HepG2 (cell line): ENCODE results near the gene AMBRA1. TPM values are rescaled to one million over a fixed set of nuclear protein-coding genes. Genes with fewer than 3 reads are reported as not detected.
A peak's percentile ranks its signal among the peaks of the same experiment; 100 is the strongest.

ENCODE experiments used
- AHR ChIP-seq: IDR thresholded peaks from 2 replicates; pipeline ENCODE4 v1.6.1; 2018; ENCODE audit warnings: missing genetic modification reagents, missing compliant biosample characterization
- ELF1 ChIP-seq: sonication (generic); formaldehyde crosslinking; IDR thresholded peaks from 2 replicates; pipeline ENCODE4 v1.4.0; 2020; ENCODE audit warnings: missing genetic modification reagents
- KLF13 ChIP-seq: sonication (generic); formaldehyde crosslinking; IDR thresholded peaks from 2 replicates; pipeline ENCODE4 v1.4.0; 2020; ENCODE audit warnings: mild to moderate bottlenecking, missing genetic modification reagents
- MAZ ChIP-seq, 2 experiments: sonication (generic) in 1 of 2; formaldehyde crosslinking in 1 of 2; IDR thresholded peaks; 2 replicates each; pipeline versions ENCODE4 v1.5.0 to v1.6.1; 2012 to 2020; ENCODE audit warnings: low read depth in 2 of 2, mild to moderate bottlenecking in 2 of 2, borderline replicate concordance in 1 of 2, improper control_type of control experiment in 1 of 2, low read length in 1 of 2, missing genetic modification reagents in 1 of 2, moderate library complexity in 1 of 2
- MTA1 ChIP-seq: sonication (generic); formaldehyde crosslinking; IDR thresholded peaks from 2 replicates; pipeline ENCODE4 v1.4.0; 2020; ENCODE audit warnings: missing genetic modification reagents, mild to moderate bottlenecking, borderline replicate concordance
- NR2F2 ChIP-seq: IDR thresholded peaks from 2 replicates; pipeline ENCODE4 v1.6.1; 2012; ENCODE audit warnings: low read depth, inconsistent platforms, borderline replicate concordance
- PCBP1 ChIP-seq: fragments of 200-400 bp; formaldehyde crosslinking; IDR thresholded peaks from 2 replicates; pipeline ENCODE4 v1.6.1; 2017; ENCODE audit warnings: mild to moderate bottlenecking, low read depth, low read length, borderline replicate concordance
- PHB2 ChIP-seq: fragments of 450-650 bp; IDR thresholded peaks from 2 replicates; pipeline ENCODE4 v1.6.1; 2018; ENCODE audit not compliant: partially characterized antibody
- SKI ChIP-seq: fragments of 450-650 bp; IDR thresholded peaks from one replicate; pipeline ENCODE4 v1.6.1; 2018; ENCODE audit warnings: mild to moderate bottlenecking; ENCODE audit not compliant: partially characterized antibody
- U2AF1 ChIP-seq: fragments of 200-400 bp; formaldehyde crosslinking; optimal IDR thresholded peaks from 2 replicates; pipeline ENCODE3; 2017; ENCODE audit warnings: mild to moderate bottlenecking, low read depth, low read length
- ZNF138 ChIP-seq: sonication (generic); formaldehyde crosslinking; IDR thresholded peaks from 2 replicates; pipeline ENCODE4 v1.5.0; 2020; ENCODE audit warnings: mild to moderate bottlenecking, low read depth, missing genetic modification reagents
- ZNF3 ChIP-seq: IDR thresholded peaks from 2 replicates; pipeline ENCODE4 v1.7.0; 2017; ENCODE audit warnings: inconsistent platforms
- ZSCAN31 ChIP-seq: sonication (generic); formaldehyde crosslinking; IDR thresholded peaks from 2 replicates; pipeline ENCODE4 v1.5.0; 2020; ENCODE audit warnings: low read depth, mild to moderate bottlenecking, missing genetic modification reagents
- polyA plus RNA-seq, 8 experiments: library from polyadenylated mRNA; depleted of rRNA in 3 of 8; stranded (reverse) in 7 of 8; unstranded in 1 of 8; fragments of >200 nt; fragmentation: Illumina TruSeq in 4 of 8; extraction: Trizol in 4 of 8; gene quantifications; 2 replicates each; pipeline versions ENCODE4 v1.2.1 to v1.2.3, GENCODE V29; 2011 to 2016; ENCODE audit warnings: low read depth in 4 of 8, missing spikeins in 1 of 8, mixed read lengths in 1 of 8; ENCODE audit not compliant: insufficient read depth in 1 of 8
- total RNA-seq, 5 experiments: library from RNA; depleted of rRNA; stranded (reverse); fragments of >200 nt; fragmentation: Illumina TruSeq; extraction: Trizol; gene quantifications; 2 replicates each; pipeline ENCODE4 v1.2.3, GENCODE V29; 2016; ENCODE audit warnings: low read depth in 1 of 5
- TF ChIP-seq, protein P1 (sequence below): sonication (generic); formaldehyde crosslinking; IDR thresholded peaks from 2 replicates; pipeline ENCODE4 v1.8.1; 2022; ENCODE audit warnings: mild to moderate bottlenecking, missing genetic modification reagents
- TF ChIP-seq, protein P2 (sequence below): sonication (generic); formaldehyde crosslinking; IDR thresholded peaks from 2 replicates; pipeline ENCODE4 v1.5.0; 2020; ENCODE audit warnings: mild to moderate bottlenecking, missing genetic modification reagents, borderline replicate concordance
- TF ChIP-seq, protein P3 (sequence below): sonication (generic); formaldehyde crosslinking; IDR thresholded peaks from 2 replicates; pipeline ENCODE4 v1.5.0; 2020; ENCODE audit warnings: mild to moderate bottlenecking, missing genetic modification reagents, borderline replicate concordance
- TF ChIP-seq, protein P4 (sequence below): sonication (generic); formaldehyde crosslinking; IDR thresholded peaks from 2 replicates; pipeline ENCODE4 v1.5.0; 2020; ENCODE audit warnings: mild to moderate bottlenecking, low read depth, missing genetic modification reagents, borderline replicate concordance

AMBRA1 gene
- total and polyA plus RNA-seq, 2 of the 13 experiments (the other 11 are each of a cell fraction or from before 2014, with no cell fraction given) = 15.7 to 26.0 TPM

GRCh38 chr11:46348566-46349401 lies 245.0 kb downstream of the AMBRA1 start (continued):
- TF ChIP-seq MAZ (IDR thresholded peaks at IDR 0.05; ENCODE audit: borderline replicate concordance, low read depth, low read length) = no peak
- 0 out of 2 replicates have a peak, but pooled peaks have one; percentile 21 for TF ChIP-seq MAZ (CRISPR knock-in tag; IDR thresholded peaks at IDR 0.05; ENCODE audit: low read depth)
- TF ChIP-seq, protein P1, sequence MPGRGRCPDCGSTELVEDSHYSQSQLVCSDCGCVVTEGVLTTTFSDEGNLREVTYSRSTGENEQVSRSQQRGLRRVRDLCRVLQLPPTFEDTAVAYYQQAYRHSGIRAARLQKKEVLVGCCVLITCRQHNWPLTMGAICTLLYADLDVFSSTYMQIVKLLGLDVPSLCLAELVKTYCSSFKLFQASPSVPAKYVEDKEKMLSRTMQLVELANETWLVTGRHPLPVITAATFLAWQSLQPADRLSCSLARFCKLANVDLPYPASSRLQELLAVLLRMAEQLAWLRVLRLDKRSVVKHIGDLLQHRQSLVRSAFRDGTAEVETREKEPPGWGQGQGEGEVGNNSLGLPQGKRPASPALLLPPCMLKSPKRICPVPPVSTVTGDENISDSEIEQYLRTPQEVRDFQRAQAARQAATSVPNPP (CRISPR knock-in tag) = no peak
- 0 out of 2 replicates have a peak, but pooled peaks have one; percentile 6 for TF ChIP-seq ZNF138 (CRISPR knock-in tag)
- TF ChIP-seq PHB2 = no peak
- TF ChIP-seq PCBP1 = no peak
- TF ChIP-seq, protein P2, sequence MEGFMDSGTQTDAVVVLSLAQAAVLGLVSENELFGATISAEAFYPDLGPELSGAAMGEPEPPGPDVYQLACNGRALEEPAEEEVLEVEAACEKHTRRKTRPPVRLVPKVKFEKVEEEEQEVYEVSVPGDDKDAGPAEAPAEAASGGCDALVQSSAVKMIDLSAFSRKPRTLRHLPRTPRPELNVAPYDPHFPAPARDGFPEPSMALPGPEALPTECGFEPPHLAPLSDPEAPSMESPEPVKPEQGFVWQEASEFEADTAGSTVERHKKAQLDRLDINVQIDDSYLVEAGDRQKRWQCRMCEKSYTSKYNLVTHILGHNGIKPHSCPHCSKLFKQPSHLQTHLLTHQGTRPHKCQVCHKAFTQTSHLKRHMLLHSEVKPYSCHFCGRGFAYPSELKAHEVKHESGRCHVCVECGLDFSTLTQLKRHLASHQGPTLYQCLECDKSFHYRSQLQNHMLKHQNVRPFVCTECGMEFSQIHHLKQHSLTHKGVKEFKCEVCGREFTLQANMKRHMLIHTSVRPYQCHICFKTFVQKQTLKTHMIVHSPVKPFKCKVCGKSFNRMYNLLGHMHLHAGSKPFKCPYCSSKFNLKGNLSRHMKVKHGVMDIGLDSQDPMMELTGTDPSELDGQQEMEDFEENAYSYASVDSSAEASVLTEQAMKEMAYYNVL (CRISPR knock-in tag) = no peak
- no peak for TF ChIP-seq ZNF3 (CRISPR knock-in tag)
- TF ChIP-seq KLF13 (CRISPR knock-in tag) = no peak
- TF ChIP-seq, protein P3, sequence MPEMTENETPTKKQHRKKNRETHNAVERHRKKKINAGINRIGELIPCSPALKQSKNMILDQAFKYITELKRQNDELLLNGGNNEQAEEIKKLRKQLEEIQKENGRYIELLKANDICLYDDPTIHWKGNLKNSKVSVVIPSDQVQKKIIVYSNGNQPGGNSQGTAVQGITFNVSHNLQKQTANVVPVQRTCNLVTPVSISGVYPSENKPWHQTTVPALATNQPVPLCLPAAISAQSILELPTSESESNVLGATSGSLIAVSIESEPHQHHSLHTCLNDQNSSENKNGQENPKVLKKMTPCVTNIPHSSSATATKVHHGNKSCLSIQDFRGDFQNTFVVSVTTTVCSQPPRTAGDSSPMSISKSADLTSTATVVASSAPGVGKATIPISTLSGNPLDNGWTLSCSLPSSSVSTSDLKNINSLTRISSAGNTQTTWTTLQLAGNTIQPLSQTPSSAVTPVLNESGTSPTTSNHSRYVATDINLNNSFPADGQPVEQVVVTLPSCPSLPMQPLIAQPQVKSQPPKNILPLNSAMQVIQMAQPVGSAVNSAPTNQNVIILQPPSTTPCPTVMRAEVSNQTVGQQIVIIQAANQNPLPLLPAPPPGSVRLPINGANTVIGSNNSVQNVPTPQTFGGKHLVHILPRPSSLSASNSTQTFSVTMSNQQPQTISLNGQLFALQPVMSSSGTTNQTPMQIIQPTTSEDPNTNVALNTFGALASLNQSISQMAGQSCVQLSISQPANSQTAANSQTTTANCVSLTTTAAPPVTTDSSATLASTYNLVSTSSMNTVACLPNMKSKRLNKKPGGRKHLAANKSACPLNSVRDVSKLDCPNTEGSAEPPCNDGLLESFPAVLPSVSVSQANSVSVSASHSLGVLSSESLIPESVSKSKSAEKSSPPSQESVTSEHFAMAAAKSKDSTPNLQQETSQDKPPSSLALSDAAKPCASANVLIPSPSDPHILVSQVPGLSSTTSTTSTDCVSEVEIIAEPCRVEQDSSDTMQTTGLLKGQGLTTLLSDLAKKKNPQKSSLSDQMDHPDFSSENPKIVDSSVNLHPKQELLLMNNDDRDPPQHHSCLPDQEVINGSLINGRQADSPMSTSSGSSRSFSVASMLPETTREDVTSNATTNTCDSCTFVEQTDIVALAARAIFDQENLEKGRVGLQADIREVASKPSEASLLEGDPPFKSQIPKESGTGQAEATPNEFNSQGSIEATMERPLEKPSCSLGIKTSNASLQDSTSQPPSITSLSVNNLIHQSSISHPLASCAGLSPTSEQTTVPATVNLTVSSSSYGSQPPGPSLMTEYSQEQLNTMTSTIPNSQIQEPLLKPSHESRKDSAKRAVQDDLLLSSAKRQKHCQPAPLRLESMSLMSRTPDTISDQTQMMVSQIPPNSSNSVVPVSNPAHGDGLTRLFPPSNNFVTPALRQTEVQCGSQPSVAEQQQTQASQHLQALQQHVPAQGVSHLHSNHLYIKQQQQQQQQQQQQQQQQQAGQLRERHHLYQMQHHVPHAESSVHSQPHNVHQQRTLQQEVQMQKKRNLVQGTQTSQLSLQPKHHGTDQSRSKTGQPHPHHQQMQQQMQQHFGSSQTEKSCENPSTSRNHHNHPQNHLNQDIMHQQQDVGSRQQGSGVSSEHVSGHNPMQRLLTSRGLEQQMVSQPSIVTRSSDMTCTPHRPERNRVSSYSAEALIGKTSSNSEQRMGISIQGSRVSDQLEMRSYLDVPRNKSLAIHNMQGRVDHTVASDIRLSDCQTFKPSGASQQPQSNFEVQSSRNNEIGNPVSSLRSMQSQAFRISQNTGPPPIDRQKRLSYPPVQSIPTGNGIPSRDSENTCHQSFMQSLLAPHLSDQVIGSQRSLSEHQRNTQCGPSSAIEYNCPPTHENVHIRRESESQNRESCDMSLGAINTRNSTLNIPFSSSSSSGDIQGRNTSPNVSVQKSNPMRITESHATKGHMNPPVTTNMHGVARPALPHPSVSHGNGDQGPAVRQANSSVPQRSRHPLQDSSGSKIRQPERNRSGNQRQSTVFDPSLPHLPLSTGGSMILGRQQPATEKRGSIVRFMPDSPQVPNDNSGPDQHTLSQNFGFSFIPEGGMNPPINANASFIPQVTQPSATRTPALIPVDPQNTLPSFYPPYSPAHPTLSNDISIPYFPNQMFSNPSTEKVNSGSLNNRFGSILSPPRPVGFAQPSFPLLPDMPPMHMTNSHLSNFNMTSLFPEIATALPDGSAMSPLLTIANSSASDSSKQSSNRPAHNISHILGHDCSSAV (CRISPR knock-in tag) = no peak
- no peak for TF ChIP-seq MTA1 (CRISPR knock-in tag)
- no peak for TF ChIP-seq ZSCAN31
- TF ChIP-seq AHR (CRISPR knock-in tag) = no peak
- no peak for TF ChIP-seq NR2F2
- TF ChIP-seq SKI = no peak
- TF ChIP-seq U2AF1 = no peak
- TF ChIP-seq, protein P4, sequence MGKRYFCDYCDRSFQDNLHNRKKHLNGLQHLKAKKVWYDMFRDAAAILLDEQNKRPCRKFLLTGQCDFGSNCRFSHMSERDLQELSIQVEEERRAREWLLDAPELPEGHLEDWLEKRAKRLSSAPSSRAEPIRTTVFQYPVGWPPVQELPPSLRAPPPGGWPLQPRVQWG (CRISPR knock-in tag) = no peak
- TF ChIP-seq ELF1 (CRISPR knock-in tag) = no peak
